Smooth muscle cell (in vitro differentiated cells): ENCODE measurements around the gene ZNF385D. TPM values are rescaled to one million over a fixed set of nuclear protein-coding genes. Genes with fewer than 3 reads are reported as not detected.
"Not testable (repeated sequence)": the region's sequence is repeated elsewhere in the genome, so short reads cannot be mapped to it uniquely, and the experiment has no call there.

ENCODE experiments used
- DNase-seq: peaks from one replicate; lab custom pipeline; 2025; ENCODE audit not compliant: unreplicated experiment; lab: John Stamatoyannopoulos, UW
- H2AFZ ChIP-seq: fragments of 200-600 bp; sonication (generic); 2 replicates; pipeline ENCODE4 v1.6.0; 2016; ENCODE audit warnings: antibody characterized with exemption, low read depth, mild to moderate bottlenecking
- H3F3A ChIP-seq: fragments of 200-600 bp; sonication (generic); 2 replicates; pipeline ENCODE4 v1.6.0; 2017; ENCODE audit warnings: antibody characterized with exemption, low read depth
- H3K27ac ChIP-seq: fragments of 200-600 bp; sonication (generic); 2 replicates; pipeline ENCODE4 v1.5.1; 2016; ENCODE audit warnings: low read depth, mild to moderate bottlenecking
- H3K27me3 ChIP-seq: fragments of 200-600 bp; sonication (generic); 2 replicates; pipeline ENCODE4 v1.6.1; 2016; ENCODE audit warnings: low read depth, mild to moderate bottlenecking
- H3K36me3 ChIP-seq: fragments of 200-600 bp; sonication (generic); 2 replicates; pipeline ENCODE4 v1.5.1; 2016; ENCODE audit warnings: low read depth
- H3K4me1 ChIP-seq: fragments of 200-600 bp; sonication (generic); 2 replicates; pipeline ENCODE4 v1.5.1; 2016; ENCODE audit warnings: low read depth
- H3K4me2 ChIP-seq: fragments of 200-600 bp; sonication (generic); 2 replicates; pipeline ENCODE4 v1.6.0; 2016; ENCODE audit warnings: mild to moderate bottlenecking
- H3K4me3 ChIP-seq: fragments of 200-600 bp; sonication (generic); 2 replicates; pipeline ENCODE4 v1.5.1; 2016; ENCODE audit warnings: mild to moderate bottlenecking
- H3K79me2 ChIP-seq: fragments of 200-600 bp; sonication (generic); 2 replicates; pipeline ENCODE4 v1.6.0; 2016; ENCODE audit warnings: low read depth, mild to moderate bottlenecking
- H3K9ac ChIP-seq: fragments of 200-600 bp; sonication (generic); 2 replicates; pipeline ENCODE4 v1.6.0; 2016; ENCODE audit warnings: low read depth
- H3K9me3 ChIP-seq: fragments of 200-600 bp; sonication (generic); replicated peaks from 2 replicates; pipeline ENCODE4 v1.5.1; 2016; ENCODE audit warnings: low read depth
- H4K20me1 ChIP-seq: fragments of 200-600 bp; sonication (generic); 2 replicates; pipeline ENCODE4 v1.6.0; 2016; ENCODE audit warnings: low read depth
- CTCF ChIP-seq: fragments of 200-600 bp; sonication (generic); IDR thresholded peaks from 2 replicates; pipeline ENCODE4 v1.5.1; 2017; ENCODE audit warnings: borderline replicate concordance, mild to moderate bottlenecking, antibody characterized with exemption; ENCODE audit not compliant: insufficient read depth, poor library complexity, severe bottlenecking
- WGBS: methylation state at CpG from one replicate; pipeline ENCODE4 v1.1.7; 2016; ENCODE audit warnings: low lambda C conversion rate; 5-methylcytosine and 5-hydroxymethylcytosine counted together
- polyA plus RNA-seq: library from polyadenylated mRNA; unstranded; fragments of >200 nt; fragmentation: Nextera tagmentation; extraction: Ambion mirVana; gene quantifications from 2 replicates; pipeline ENCODE4 v1.2.1, GENCODE V29; 2016
- total RNA-seq: library from RNA; depleted of rRNA; stranded (reverse); fragments of >200 nt; gene quantifications from 2 replicates; pipeline ENCODE4 v1.2.3, GENCODE V29; 2014

The ZNF385D gene
- total and polyA plus RNA-seq, 2 experiments from 2014 or later: 0.13 to 2.4 TPM

DNA sequence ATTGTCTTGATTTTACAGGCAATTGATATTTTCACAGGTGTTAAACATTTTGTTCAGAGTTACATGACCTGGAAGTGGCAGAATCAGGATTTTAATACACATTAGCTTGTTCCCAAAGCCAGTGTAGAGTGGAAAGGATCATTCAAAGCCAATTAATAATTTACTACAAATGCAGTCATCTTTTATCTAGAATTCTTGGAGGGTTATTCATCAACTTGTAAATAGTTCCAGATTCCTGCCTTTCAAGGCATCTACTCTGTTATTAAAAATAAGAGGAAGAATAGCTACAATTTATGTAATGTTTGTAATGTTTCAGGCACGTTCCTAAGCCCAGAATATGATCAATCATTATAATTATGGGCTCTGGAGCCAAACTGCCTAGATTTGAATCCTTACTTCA lies 358.5 kb downstream of the ZNF385D start:
- no peak overlapping the region for H3K4me2 ChIP-seq
- no peaks in the 10 kb centered on the region for H4K20me1 ChIP-seq
- H3F3A ChIP-seq: no peaks in the 10 kb centered on the region
- H3K4me3 ChIP-seq: no peak overlapping the region
- H3K9me3 ChIP-seq: no peaks in the 10 kb centered on the region
- H3K9ac ChIP-seq: no peak overlapping the region
- H3K4me1 ChIP-seq: no peaks in the 10 kb centered on the region
- no peaks in the 10 kb centered on the region for H3K27me3 ChIP-seq
- DNase-seq: no peak
- H2AFZ ChIP-seq: no peak overlapping the region
- H3K36me3 ChIP-seq: no peaks in the 10 kb centered on the region
- no peaks in the 10 kb centered on the region for H3K79me2 ChIP-seq
- no peak for TF ChIP-seq CTCF
- WGBS: 85% methylated on average over 1 of the region's 1 CpG
- no peak overlapping the region for H3K27ac ChIP-seq

DNA sequence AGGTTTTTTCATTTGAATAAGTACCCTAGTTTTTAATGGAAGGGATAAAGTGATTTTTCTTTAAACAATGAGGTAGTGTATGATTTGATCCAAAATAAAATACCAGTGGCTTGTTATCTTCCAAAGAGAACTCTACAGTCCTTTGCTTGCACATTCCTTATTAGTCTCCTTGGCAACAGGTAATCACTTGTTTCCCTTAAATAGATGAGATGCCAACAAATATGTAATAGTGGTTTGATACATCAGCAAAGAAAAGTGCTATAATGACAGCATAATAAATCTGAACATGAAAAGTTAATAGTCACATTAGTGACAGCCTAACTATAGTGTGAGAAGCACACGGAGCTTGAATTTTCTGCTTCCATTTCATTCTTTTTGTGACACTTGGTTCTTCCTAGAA lies 360.2 kb downstream of the ZNF385D start:
- 83% methylated on average over 1 of the region's 1 CpG for WGBS
- no peak overlapping the region for H3K4me2 ChIP-seq
- DNase-seq: no peak

DNA sequence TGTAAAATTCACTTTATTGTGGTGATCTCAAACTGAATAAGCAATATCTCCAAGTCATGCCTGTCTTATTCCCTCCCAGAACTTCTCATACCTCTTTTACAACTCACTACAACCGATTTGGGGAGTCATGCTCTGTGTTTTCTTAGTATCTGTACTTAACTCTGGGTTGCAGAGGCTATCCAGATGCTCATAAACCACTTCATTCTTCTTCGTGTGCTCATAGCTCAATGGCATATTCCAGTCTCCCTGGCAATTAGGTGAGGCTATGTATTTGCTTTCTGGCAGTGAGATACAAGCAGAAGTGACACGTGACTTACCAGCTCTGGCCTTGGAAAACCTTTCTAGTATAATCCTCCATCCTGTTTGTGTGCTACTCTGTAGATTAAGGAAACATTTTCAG lies 360.9 kb downstream of the ZNF385D start:
- H3K36me3 ChIP-seq: no peaks in the 10 kb centered on the region
- 19% methylated on average over 3 of the region's 3 CpGs for WGBS
- H3K27ac ChIP-seq: peak overlapping the region; percentile 70
- H2AFZ ChIP-seq: no peak overlapping the region
- peak overlapping the region; percentile 11 for H3K4me2 ChIP-seq
- no peak for DNase-seq
- no peaks in the 10 kb centered on the region for H3K27me3 ChIP-seq
- no peaks in the 10 kb centered on the region for H3K9me3 ChIP-seq
- no peaks in the 10 kb centered on the region for H3K4me1 ChIP-seq
- H4K20me1 ChIP-seq: no peaks in the 10 kb centered on the region
- no peak overlapping the region for H3K4me3 ChIP-seq
- no peaks in the 10 kb centered on the region for H3F3A ChIP-seq
- H3K9ac ChIP-seq: no peak overlapping the region
- H3K79me2 ChIP-seq: no peaks in the 10 kb centered on the region
- TF ChIP-seq CTCF: no peak

More for the DNA sequence above, 360.2 kb downstream of the ZNF385D start:
- Histone ChIP-seq H3K9me3 (no peaks in the 10 kb centered on the region), H3K27ac (no peak overlapping the region), H4K20me1 (no peaks in the 10 kb centered on the region), H3K36me3 (no peaks in the 10 kb centered on the region), H3K4me3 (no peak overlapping the region), H3F3A (no peaks in the 10 kb centered on the region), H3K27me3 (no peaks in the 10 kb centered on the region), H3K9ac (no peak overlapping the region), H3K79me2 (no peaks in the 10 kb centered on the region), H2AFZ (no peak overlapping the region), H3K4me1 (no peaks in the 10 kb centered on the region)
- TF ChIP-seq CTCF: no peak

GRCh38 chr3:21387142-21387826 lies 363.7 kb downstream of the ZNF385D start:
- WGBS: 90% methylated on average over 30 of the region's 30 CpGs

DNA sequence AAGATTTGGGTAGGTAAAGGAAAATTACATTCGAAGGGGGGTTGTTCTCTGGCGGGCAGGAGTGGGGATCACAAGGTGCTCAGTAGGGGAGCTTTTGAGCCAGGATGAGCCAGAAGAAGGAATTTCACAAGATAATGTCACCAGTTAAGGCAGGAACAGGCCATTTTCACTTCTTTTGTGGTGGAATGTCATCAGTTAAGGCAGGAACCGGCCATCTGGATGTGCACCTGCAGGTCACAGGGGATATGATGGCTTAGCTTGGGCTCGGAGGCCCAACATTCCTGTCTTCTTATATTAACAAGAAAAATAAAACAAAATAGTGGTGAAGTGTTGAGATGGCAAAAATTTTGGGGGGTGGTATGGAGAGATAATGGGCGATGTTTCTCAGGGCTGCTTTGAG lies 373.0 kb downstream of the ZNF385D start:
- not testable (repeated sequence) for H3K79me2 ChIP-seq, H3K27ac ChIP-seq, H3K9ac ChIP-seq, H3K4me2 ChIP-seq, H3K4me3 ChIP-seq, H3K4me1 ChIP-seq, H3K9me3 ChIP-seq, H3F3A ChIP-seq, H2AFZ ChIP-seq, DNase-seq, H3K27me3 ChIP-seq, H4K20me1 ChIP-seq, H3K36me3 ChIP-seq
- 72% methylated on average over 5 of the region's 5 CpGs for WGBS

More at GRCh38 chr3:21387142-21387826, 363.7 kb downstream of the ZNF385D start:
- H4K20me1 ChIP-seq, H2AFZ ChIP-seq, H3F3A ChIP-seq, H3K79me2 ChIP-seq, H3K9ac ChIP-seq, H3K36me3 ChIP-seq, DNase-seq, H3K27me3 ChIP-seq, H3K4me3 ChIP-seq, H3K4me1 ChIP-seq, H3K9me3 ChIP-seq, H3K27ac ChIP-seq, H3K4me2 ChIP-seq: not testable (repeated sequence)
